Measurements from ENCODE around the gene OR6C4.
"Not testable (repeated sequence)": the region's sequence is repeated elsewhere in the genome, so short reads cannot be mapped to it uniquely, and the experiment has no call there.

OR6C4 gene

GRCh38 chr12:55585817-55586216 lies 36.4 kb downstream of the OR6C4 start:
- Histone ChIP-seq H2BK120ac (ENCODE audit: low read depth, low read length) (no peak overlapping the region), H3K14ac (ENCODE audit: low read length in 2 of 2) (no peak overlapping the region), H4K91ac (ENCODE audit: low read length) (no peak overlapping the region), H3K18ac (ENCODE audit: low read depth in 1 of 2, low read length in 2 of 2) (no peak overlapping the region), H3K79me1 (replicated peaks; ENCODE audit: low read length, poor library complexity, severe bottlenecking) (no peaks in the 10 kb centered on the region), H3K4me3 (ENCODE audit: insufficient read depth in 1 of 2, low read depth in 1 of 2, low read length in 2 of 2) (no peak overlapping the region), H3K9me3 (ENCODE audit: control insufficient read depth, low read length) (no peaks in the 10 kb centered on the region), H3K23ac (ENCODE audit: low read length in 2 of 2) (no peak overlapping the region), H3K9ac (ENCODE audit: low read length) (no peak overlapping the region), H2BK5ac (ENCODE audit: low read depth, low read length, poor library complexity, severe bottlenecking) (no peak overlapping the region), H3K4me1 (ENCODE audit: control insufficient read depth, insufficient read depth, low read depth, low read length) (no peaks in the 10 kb centered on the region), H3K36me3 (ENCODE audit: control insufficient read depth in 1 of 2, insufficient read depth in 2 of 2, low read depth in 1 of 2, low read length in 2 of 2) (no peaks in the 10 kb centered on the region), H3K4me2 (ENCODE audit: low read length, poor library complexity, severe bottlenecking) (no peak overlapping the region), H3K4ac (ENCODE audit: low read depth in 1 of 2, low read length in 2 of 2) (no peak overlapping the region), H4K8ac (ENCODE audit: low read length) (no peak overlapping the region), H3K27me3 (ENCODE audit: control insufficient read depth in 1 of 2, insufficient read depth in 1 of 2, low read length in 2 of 2) (no peaks in the 10 kb centered on the region), H2AFZ (ENCODE audit: low read depth, low read length) (no peak overlapping the region), H2BK12ac (ENCODE audit: low read length in 2 of 2) (no peak overlapping the region), H2BK15ac (ENCODE audit: low read depth, poor library complexity, severe bottlenecking) (no peak overlapping the region), H2AK5ac (ENCODE audit: low read length, severe bottlenecking) (no peak overlapping the region), H3K27ac (ENCODE audit: low read length, poor library complexity, severe bottlenecking) (no peak overlapping the region)
- no peak for DNase-seq
- WGBS: 85% methylated on average over 1 of the region's 2 CpGs

GRCh38 chr12:55590152-55590551 lies 40.8 kb downstream of the OR6C4 start:
- H3K27me3 ChIP-seq (ENCODE audit: control insufficient read depth in 1 of 2, insufficient read depth in 1 of 2, low read length in 2 of 2); H3K27ac ChIP-seq (ENCODE audit: low read length, poor library complexity, severe bottlenecking); H2BK120ac ChIP-seq (ENCODE audit: low read depth, low read length); H3K23ac ChIP-seq (ENCODE audit: low read length in 2 of 2); H2BK5ac ChIP-seq (ENCODE audit: low read depth, low read length, poor library complexity, severe bottlenecking); H3K79me1 ChIP-seq (replicated peaks; ENCODE audit: low read length, poor library complexity, severe bottlenecking); H2AFZ ChIP-seq (ENCODE audit: low read depth, low read length); H2AK5ac ChIP-seq (ENCODE audit: low read length, severe bottlenecking); DNase-seq; H2BK15ac ChIP-seq (ENCODE audit: low read depth, poor library complexity, severe bottlenecking); H3K9ac ChIP-seq (ENCODE audit: low read length); H3K14ac ChIP-seq (ENCODE audit: low read length in 2 of 2); H3K9me3 ChIP-seq (ENCODE audit: control insufficient read depth, low read length); H3K4me1 ChIP-seq (ENCODE audit: control insufficient read depth, insufficient read depth, low read depth, low read length); H2BK12ac ChIP-seq (ENCODE audit: low read length in 2 of 2); H4K8ac ChIP-seq (ENCODE audit: low read length); H4K91ac ChIP-seq (ENCODE audit: low read length); H3K4me2 ChIP-seq (ENCODE audit: low read length, poor library complexity, severe bottlenecking); H3K36me3 ChIP-seq (ENCODE audit: control insufficient read depth in 1 of 2, insufficient read depth in 2 of 2, low read depth in 1 of 2, low read length in 2 of 2); H3K4ac ChIP-seq (ENCODE audit: low read depth in 1 of 2, low read length in 2 of 2); H3K18ac ChIP-seq (ENCODE audit: low read depth in 1 of 2, low read length in 2 of 2); H3K4me3 ChIP-seq (ENCODE audit: insufficient read depth in 1 of 2, low read depth in 1 of 2, low read length in 2 of 2): not testable (repeated sequence)
- 80% methylated on average over 9 of the region's 12 CpGs for WGBS
